ENCODE results near the gene CLRN3. TPM values are rescaled to one million over a fixed set of nuclear protein-coding genes. Genes with fewer than 3 reads are reported as not detected.

Gene CLRN3
- total and polyA plus RNA-seq, 2 experiments from 2014 or later = not detected

DNA sequence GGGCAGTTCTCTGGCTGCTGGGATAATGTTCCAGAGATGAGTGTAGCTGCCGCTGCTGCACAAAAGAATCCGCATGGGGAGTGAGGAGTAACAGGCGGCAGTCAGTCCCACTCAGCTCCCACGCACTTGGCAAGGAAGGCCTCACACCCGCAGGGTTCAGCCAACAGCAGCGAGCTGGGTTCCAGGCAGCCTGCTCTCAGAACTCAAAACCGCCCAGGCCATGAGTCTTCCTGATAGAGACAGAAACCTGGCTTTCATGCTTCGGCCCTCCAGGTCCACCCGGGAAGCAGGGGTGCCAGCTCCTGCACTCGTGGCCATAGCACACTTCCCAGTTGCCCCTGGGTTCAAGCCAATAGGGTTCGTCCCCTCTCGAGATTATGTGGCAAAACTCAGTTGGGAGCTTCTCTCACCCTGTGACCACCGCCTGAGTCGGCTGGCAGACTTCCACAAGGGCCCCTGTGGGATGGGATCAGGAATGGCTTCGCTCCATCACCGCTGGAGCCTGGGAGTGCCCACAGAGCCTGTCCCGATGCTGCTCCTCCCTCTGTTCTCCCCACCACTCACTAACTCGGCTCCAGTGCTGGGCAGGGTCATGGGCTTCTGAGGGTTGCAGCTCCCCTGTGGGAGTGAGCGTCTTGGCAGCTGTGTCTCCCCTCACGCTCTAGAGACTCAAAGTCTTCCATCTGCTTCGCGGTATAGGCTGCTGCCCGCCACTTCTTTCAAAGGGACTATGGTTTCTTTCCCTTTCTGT is 20.6 kb downstream of the CLRN3 start:
- Mint-ChIP-seq H3K4me3 (no peak overlapping the region), H3K27me3 (ENCODE audit: insufficient read depth, low read depth, poor library complexity) (no peaks in the 10 kb centered on the region), H3K27ac (no peak overlapping the region), H3K9me3 (peaks cover 18% of the 10 kb centered on the region), H3K36me3 (ENCODE audit: low read depth) (no peaks in the 10 kb centered on the region; the same call in 2 of the 3 replicates), H3K4me1 (no peaks in the 10 kb centered on the region; the same call in 2 of the 3 replicates)
- no peak overlapping the region for H3K4me2 ChIP-seq
- H3K36me3 ChIP-seq (ENCODE audit: insufficient read depth) = no peaks in the 10 kb centered on the region
- TF ChIP-seq NANOG (IDR thresholded peaks at IDR 0.05; ENCODE audit: borderline replicate concordance) (no peak), ZNF114 (CRISPR knock-in tag; IDR thresholded peaks at IDR 0.05) (no peak), STAT1 (IDR thresholded peaks at IDR 0.05; ENCODE audit: unreplicated experiment) (no peak), POLR2AphosphoS5 (IDR thresholded peaks at IDR 0.05; ENCODE audit: low read depth) (no peak), EZH2phosphoT487 (IDR thresholded peaks at IDR 0.05; ENCODE audit: unreplicated experiment) (no peak), CREB1 (CRISPR knock-in tag; IDR thresholded peaks at IDR 0.05; ENCODE audit: low read depth) (no peak), JUNB (IDR thresholded peaks at IDR 0.05; ENCODE audit: unreplicated experiment) (no peak), ZNF331 (CRISPR knock-in tag; IDR thresholded peaks at IDR 0.05; ENCODE audit: low read depth) (no peak), EZH2 (IDR thresholded peaks at IDR 0.05; ENCODE audit: low read depth, unreplicated experiment) (no peak)
- TF ChIP-seq, protein P1, sequence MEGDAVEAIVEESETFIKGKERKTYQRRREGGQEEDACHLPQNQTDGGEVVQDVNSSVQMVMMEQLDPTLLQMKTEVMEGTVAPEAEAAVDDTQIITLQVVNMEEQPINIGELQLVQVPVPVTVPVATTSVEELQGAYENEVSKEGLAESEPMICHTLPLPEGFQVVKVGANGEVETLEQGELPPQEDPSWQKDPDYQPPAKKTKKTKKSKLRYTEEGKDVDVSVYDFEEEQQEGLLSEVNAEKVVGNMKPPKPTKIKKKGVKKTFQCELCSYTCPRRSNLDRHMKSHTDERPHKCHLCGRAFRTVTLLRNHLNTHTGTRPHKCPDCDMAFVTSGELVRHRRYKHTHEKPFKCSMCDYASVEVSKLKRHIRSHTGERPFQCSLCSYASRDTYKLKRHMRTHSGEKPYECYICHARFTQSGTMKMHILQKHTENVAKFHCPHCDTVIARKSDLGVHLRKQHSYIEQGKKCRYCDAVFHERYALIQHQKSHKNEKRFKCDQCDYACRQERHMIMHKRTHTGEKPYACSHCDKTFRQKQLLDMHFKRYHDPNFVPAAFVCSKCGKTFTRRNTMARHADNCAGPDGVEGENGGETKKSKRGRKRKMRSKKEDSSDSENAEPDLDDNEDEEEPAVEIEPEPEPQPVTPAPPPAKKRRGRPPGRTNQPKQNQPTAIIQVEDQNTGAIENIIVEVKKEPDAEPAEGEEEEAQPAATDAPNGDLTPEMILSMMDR (conservative IDR thresholded peaks at IDR 0.05; ENCODE audit: low read depth in 2 of 2) = no peak
- TF ChIP-seq, protein P2, sequence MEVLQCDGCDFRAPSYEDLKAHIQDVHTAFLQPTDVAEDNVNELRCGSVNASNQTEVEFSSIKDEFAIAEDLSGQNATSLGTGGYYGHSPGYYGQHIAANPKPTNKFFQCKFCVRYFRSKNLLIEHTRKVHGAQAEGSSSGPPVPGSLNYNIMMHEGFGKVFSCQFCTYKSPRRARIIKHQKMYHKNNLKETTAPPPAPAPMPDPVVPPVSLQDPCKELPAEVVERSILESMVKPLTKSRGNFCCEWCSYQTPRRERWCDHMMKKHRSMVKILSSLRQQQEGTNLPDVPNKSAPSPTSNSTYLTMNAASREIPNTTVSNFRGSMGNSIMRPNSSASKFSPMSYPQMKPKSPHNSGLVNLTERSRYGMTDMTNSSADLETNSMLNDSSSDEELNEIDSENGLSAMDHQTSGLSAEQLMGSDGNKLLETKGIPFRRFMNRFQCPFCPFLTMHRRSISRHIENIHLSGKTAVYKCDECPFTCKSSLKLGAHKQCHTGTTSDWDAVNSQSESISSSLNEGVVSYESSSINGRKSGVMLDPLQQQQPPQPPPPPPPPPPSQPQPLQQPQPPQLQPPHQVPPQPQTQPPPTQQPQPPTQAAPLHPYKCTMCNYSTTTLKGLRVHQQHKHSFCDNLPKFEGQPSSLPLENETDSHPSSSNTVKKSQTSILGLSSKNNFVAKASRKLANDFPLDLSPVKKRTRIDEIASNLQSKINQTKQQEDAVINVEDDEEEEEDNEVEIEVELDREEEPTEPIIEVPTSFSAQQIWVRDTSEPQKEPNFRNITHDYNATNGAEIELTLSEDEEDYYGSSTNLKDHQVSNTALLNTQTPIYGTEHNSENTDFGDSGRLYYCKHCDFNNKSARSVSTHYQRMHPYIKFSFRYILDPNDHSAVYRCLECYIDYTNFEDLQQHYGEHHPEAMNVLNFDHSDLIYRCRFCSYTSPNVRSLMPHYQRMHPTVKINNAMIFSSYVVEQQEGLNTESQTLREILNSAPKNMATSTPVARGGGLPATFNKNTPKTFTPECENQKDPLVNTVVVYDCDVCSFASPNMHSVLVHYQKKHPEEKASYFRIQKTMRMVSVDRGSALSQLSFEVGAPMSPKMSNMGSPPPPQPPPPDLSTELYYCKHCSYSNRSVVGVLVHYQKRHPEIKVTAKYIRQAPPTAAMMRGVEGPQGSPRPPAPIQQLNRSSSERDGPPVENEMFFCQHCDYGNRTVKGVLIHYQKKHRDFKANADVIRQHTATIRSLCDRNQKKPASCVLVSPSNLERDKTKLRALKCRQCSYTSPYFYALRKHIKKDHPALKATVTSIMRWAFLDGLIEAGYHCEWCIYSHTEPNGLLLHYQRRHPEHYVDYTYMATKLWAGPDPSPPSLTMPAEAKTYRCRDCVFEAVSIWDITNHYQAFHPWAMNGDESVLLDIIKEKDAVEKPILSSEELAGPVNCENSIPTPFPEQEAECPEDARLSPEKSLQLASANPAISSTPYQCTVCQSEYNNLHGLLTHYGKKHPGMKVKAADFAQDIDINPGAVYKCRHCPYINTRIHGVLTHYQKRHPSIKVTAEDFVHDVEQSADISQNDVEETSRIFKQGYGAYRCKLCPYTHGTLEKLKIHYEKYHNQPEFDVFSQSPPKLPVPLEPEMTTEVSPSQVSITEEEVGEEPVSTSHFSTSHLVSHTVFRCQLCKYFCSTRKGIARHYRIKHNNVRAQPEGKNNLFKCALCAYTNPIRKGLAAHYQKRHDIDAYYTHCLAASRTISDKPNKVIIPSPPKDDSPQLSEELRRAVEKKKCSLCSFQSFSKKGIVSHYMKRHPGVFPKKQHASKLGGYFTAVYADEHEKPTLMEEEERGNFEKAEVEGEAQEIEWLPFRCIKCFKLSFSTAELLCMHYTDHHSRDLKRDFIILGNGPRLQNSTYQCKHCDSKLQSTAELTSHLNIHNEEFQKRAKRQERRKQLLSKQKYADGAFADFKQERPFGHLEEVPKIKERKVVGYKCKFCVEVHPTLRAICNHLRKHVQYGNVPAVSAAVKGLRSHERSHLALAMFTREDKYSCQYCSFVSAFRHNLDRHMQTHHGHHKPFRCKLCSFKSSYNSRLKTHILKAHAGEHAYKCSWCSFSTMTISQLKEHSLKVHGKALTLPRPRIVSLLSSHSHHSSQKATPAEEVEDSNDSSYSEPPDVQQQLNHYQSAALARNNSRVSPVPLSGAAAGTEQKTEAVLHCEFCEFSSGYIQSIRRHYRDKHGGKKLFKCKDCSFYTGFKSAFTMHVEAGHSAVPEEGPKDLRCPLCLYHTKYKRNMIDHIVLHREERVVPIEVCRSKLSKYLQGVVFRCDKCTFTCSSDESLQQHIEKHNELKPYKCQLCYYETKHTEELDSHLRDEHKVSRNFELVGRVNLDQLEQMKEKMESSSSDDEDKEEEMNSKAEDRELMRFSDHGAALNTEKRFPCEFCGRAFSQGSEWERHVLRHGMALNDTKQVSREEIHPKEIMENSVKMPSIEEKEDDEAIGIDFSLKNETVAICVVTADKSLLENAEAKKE (CRISPR knock-in tag; IDR thresholded peaks at IDR 0.05) = no peak
- TF ChIP-seq, protein P3, sequence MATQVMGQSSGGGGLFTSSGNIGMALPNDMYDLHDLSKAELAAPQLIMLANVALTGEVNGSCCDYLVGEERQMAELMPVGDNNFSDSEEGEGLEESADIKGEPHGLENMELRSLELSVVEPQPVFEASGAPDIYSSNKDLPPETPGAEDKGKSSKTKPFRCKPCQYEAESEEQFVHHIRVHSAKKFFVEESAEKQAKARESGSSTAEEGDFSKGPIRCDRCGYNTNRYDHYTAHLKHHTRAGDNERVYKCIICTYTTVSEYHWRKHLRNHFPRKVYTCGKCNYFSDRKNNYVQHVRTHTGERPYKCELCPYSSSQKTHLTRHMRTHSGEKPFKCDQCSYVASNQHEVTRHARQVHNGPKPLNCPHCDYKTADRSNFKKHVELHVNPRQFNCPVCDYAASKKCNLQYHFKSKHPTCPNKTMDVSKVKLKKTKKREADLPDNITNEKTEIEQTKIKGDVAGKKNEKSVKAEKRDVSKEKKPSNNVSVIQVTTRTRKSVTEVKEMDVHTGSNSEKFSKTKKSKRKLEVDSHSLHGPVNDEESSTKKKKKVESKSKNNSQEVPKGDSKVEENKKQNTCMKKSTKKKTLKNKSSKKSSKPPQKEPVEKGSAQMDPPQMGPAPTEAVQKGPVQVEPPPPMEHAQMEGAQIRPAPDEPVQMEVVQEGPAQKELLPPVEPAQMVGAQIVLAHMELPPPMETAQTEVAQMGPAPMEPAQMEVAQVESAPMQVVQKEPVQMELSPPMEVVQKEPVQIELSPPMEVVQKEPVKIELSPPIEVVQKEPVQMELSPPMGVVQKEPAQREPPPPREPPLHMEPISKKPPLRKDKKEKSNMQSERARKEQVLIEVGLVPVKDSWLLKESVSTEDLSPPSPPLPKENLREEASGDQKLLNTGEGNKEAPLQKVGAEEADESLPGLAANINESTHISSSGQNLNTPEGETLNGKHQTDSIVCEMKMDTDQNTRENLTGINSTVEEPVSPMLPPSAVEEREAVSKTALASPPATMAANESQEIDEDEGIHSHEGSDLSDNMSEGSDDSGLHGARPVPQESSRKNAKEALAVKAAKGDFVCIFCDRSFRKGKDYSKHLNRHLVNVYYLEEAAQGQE (IDR thresholded peaks at IDR 0.05; ENCODE audit: unreplicated experiment) = no peak
- TF ChIP-seq, protein P4, sequence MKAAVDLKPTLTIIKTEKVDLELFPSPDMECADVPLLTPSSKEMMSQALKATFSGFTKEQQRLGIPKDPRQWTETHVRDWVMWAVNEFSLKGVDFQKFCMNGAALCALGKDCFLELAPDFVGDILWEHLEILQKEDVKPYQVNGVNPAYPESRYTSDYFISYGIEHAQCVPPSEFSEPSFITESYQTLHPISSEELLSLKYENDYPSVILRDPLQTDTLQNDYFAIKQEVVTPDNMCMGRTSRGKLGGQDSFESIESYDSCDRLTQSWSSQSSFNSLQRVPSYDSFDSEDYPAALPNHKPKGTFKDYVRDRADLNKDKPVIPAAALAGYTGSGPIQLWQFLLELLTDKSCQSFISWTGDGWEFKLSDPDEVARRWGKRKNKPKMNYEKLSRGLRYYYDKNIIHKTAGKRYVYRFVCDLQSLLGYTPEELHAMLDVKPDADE (IDR thresholded peaks at IDR 0.05) = no peak
- no peaks in the 10 kb centered on the region for H3F3A ChIP-seq (replicated peaks; ENCODE audit: low read depth)
- no peak overlapping the region for H3K4me3 ChIP-seq
- no peak overlapping the region for H2AFZ ChIP-seq
- H3K4me1 ChIP-seq (ENCODE audit: insufficient read depth) = no peaks in the 10 kb centered on the region
- ATAC-seq (no peak), DNase-seq (ENCODE audit: low spot score) (no peak)
- no peaks in the 10 kb centered on the region for H4K20me1 ChIP-seq (replicated peaks; ENCODE audit: insufficient read depth)
- no peaks in the 10 kb centered on the region for H3K9me2 ChIP-seq (ENCODE audit: insufficient read depth)
- H3K79me2 ChIP-seq (replicated peaks; ENCODE audit: insufficient read depth) = no peaks in the 10 kb centered on the region
- no peaks in the 10 kb centered on the region for H3K27me3 ChIP-seq (ENCODE audit: insufficient read depth)
- H3K27ac ChIP-seq (ENCODE audit: low read depth) = no peak overlapping the region

All from GM23338 (cell line).